HEK293 (cell line): Measurements from ENCODE around the gene INSL3.

Experiments
- ATF2 ChIP-seq: fragments of 450-650 bp; formaldehyde crosslinking; IDR thresholded peaks from 2 replicates; pipeline ENCODE4 v1.5.1; 2016; ENCODE audit warnings: missing biosample characterization, missing genetic modification characterization, low read depth
- EGR2 ChIP-seq: fragments of 450-650 bp; formaldehyde crosslinking; IDR thresholded peaks from 2 replicates; pipeline ENCODE4 v1.5.1; 2016; ENCODE audit warnings: low read depth, missing biosample characterization, missing genetic modification characterization
- KLF17 ChIP-seq: fragments of 450-650 bp; formaldehyde crosslinking; IDR thresholded peaks from 2 replicates; pipeline ENCODE4 v1.5.1; 2016; ENCODE audit warnings: missing biosample characterization, missing genetic modification characterization
- KLF8 ChIP-seq: fragments of 450-650 bp; formaldehyde crosslinking; IDR thresholded peaks from 2 replicates; pipeline ENCODE4 v1.5.1; 2016; ENCODE audit warnings: missing biosample characterization, missing genetic modification characterization
- KLF9 ChIP-seq: fragments of 450-650 bp; formaldehyde crosslinking; IDR thresholded peaks from 2 replicates; pipeline ENCODE4 v1.5.1; 2016; ENCODE audit warnings: missing biosample characterization, missing genetic modification characterization, low read depth
- PATZ1 ChIP-seq: fragments of 450-650 bp; formaldehyde crosslinking; IDR thresholded peaks from 2 replicates; pipeline ENCODE4 v1.5.1; 2016; ENCODE audit warnings: missing biosample characterization, missing genetic modification characterization
- REPIN1 ChIP-seq: fragments of 450-650 bp; formaldehyde crosslinking; IDR thresholded peaks from 2 replicates; pipeline ENCODE4 v1.5.1; 2017; ENCODE audit warnings: missing biosample characterization, missing genetic modification characterization, low read depth
- SP2 ChIP-seq: fragments of 450-650 bp; formaldehyde crosslinking; IDR thresholded peaks from 2 replicates; pipeline ENCODE4 v1.5.1; 2016; ENCODE audit warnings: missing biosample characterization, missing genetic modification characterization
- SP7 ChIP-seq: fragments of 450-650 bp; formaldehyde crosslinking; IDR thresholded peaks from 2 replicates; pipeline ENCODE4 v1.5.1; 2016; ENCODE audit warnings: missing biosample characterization, missing genetic modification characterization
- TSHZ1 ChIP-seq: fragments of 450-650 bp; formaldehyde crosslinking; IDR thresholded peaks from 2 replicates; pipeline ENCODE4 v1.5.1; 2016; ENCODE audit warnings: missing biosample characterization, missing genetic modification characterization, borderline replicate concordance
- ZBTB17 ChIP-seq: fragments of 450-650 bp; formaldehyde crosslinking; IDR thresholded peaks from 2 replicates; pipeline ENCODE4 v1.5.1; 2016; ENCODE audit warnings: missing biosample characterization, missing genetic modification characterization
- ZBTB20 ChIP-seq: fragments of 450-650 bp; formaldehyde crosslinking; IDR thresholded peaks from 2 replicates; pipeline ENCODE4 v1.5.1; 2016; ENCODE audit warnings: missing biosample characterization, missing genetic modification characterization
- ZEB2 ChIP-seq: fragments of 450-650 bp; formaldehyde crosslinking; IDR thresholded peaks from 2 replicates; pipeline ENCODE4 v1.5.1; 2016; ENCODE audit warnings: missing biosample characterization, missing genetic modification characterization
- ZFP37 ChIP-seq: fragments of 450-650 bp; formaldehyde crosslinking; IDR thresholded peaks from 2 replicates; pipeline ENCODE4 v1.5.1; 2016; ENCODE audit warnings: missing biosample characterization, missing genetic modification characterization
- ZFP69B ChIP-seq: fragments of 450-650 bp; formaldehyde crosslinking; IDR thresholded peaks from 2 replicates; pipeline ENCODE4 v1.5.1; 2016; ENCODE audit warnings: missing biosample characterization, missing genetic modification characterization
- ZIC2 ChIP-seq: fragments of 450-650 bp; formaldehyde crosslinking; IDR thresholded peaks from 2 replicates; pipeline ENCODE4 v1.5.1; 2016; ENCODE audit warnings: missing biosample characterization, missing genetic modification characterization
- ZNF121 ChIP-seq: fragments of 450-650 bp; formaldehyde crosslinking; IDR thresholded peaks from 2 replicates; pipeline ENCODE4 v1.5.1; 2016; ENCODE audit warnings: missing biosample characterization, missing genetic modification characterization
- ZNF138 ChIP-seq: fragments of 450-650 bp; formaldehyde crosslinking; IDR thresholded peaks from 2 replicates; pipeline ENCODE4 v1.5.1; 2016; ENCODE audit warnings: missing biosample characterization, missing genetic modification characterization, borderline replicate concordance
- ZNF184 ChIP-seq: fragments of 450-650 bp; IDR thresholded peaks from 2 replicates; pipeline ENCODE4 v1.5.1; 2018; ENCODE audit warnings: missing biosample characterization, mild to moderate bottlenecking, missing genetic modification characterization
- ZNF211 ChIP-seq: fragments of 450-650 bp; formaldehyde crosslinking; IDR thresholded peaks from 2 replicates; pipeline ENCODE4 v1.5.1; 2016; ENCODE audit warnings: low read depth, missing biosample characterization, missing genetic modification characterization
- ZNF24 ChIP-seq: fragments of 450-650 bp; formaldehyde crosslinking; IDR thresholded peaks from 2 replicates; pipeline ENCODE4 v1.5.1; 2016; ENCODE audit warnings: missing biosample characterization, missing genetic modification characterization
- ZNF274 ChIP-seq, 2 experiments: fragments of 200-500 bp in 1 of 2; fragments of 450-650 bp in 1 of 2; sonication (Bioruptor generic) in 1 of 2; formaldehyde crosslinking in 1 of 2; IDR thresholded peaks; 2 replicates each; pipeline versions ENCODE4 v1.5.1 to v1.6.1; 2014 to 2016; ENCODE audit warnings: borderline replicate concordance in 1 of 2, inconsistent platforms in 1 of 2, low read length in 1 of 2, missing biosample characterization in 1 of 2, missing genetic modification characterization in 1 of 2
- ZNF280D ChIP-seq: fragments of 450-650 bp; formaldehyde crosslinking; IDR thresholded peaks from 2 replicates; pipeline ENCODE4 v1.5.1; 2016; ENCODE audit warnings: missing biosample characterization, missing genetic modification characterization
- ZNF335 ChIP-seq: fragments of 450-650 bp; formaldehyde crosslinking; conservative IDR thresholded peaks from 2 replicates; pipeline ENCODE4 v1.5.1; 2016; ENCODE audit warnings: missing biosample characterization, missing genetic modification characterization
- ZNF626 ChIP-seq: fragments of 450-650 bp; sonication (Bioruptor Pico); formaldehyde crosslinking; IDR thresholded peaks from 2 replicates; pipeline ENCODE4 v1.5.1; 2018; ENCODE audit warnings: missing biosample characterization, missing genetic modification characterization, inconsistent platforms
- ZNF654 ChIP-seq: fragments of 450-650 bp; formaldehyde crosslinking; IDR thresholded peaks from 2 replicates; pipeline ENCODE4 v1.5.1; 2016; ENCODE audit warnings: low read depth, missing biosample characterization, missing genetic modification characterization
- ZNF701 ChIP-seq: fragments of 450-650 bp; formaldehyde crosslinking; IDR thresholded peaks from 2 replicates; pipeline ENCODE4 v1.5.1; 2016; ENCODE audit warnings: missing biosample characterization, missing genetic modification characterization
- ZNF785 ChIP-seq: fragments of 450-650 bp; formaldehyde crosslinking; IDR thresholded peaks from 2 replicates; pipeline ENCODE4 v1.5.1; 2016; ENCODE audit warnings: missing biosample characterization, missing genetic modification characterization
- ZNF791 ChIP-seq: fragments of 450-650 bp; formaldehyde crosslinking; IDR thresholded peaks from 2 replicates; pipeline ENCODE4 v1.5.1; 2016; ENCODE audit warnings: missing biosample characterization, missing genetic modification characterization

Gene INSL3

GRCh38 chr19:17794731-17795494 is 26.4 kb downstream of the INSL3 start, which contains the start of gene B3GNT3 (continued):
- TF ChIP-seq PATZ1 (tag by site-specific recombination): peak; percentile 75
- no peak for TF ChIP-seq REPIN1 (tag by site-specific recombination)
- 0 out of 2 replicates have a peak, but pooled peaks have one; percentile 17 for TF ChIP-seq KLF8 (tag by site-specific recombination)
- TF ChIP-seq ZBTB17: peak; percentile 94
- 0 out of 2 replicates have a peak, but pooled peaks have one; percentile 15 for TF ChIP-seq ZFP69B (tag by site-specific recombination)
- peak; percentile 68 for TF ChIP-seq EGR2 (tag by site-specific recombination)
- TF ChIP-seq SP2 (tag by site-specific recombination): peak; percentile 72
- peak; percentile 50; the same call in 1 of the 2 replicates for TF ChIP-seq ZIC2 (tag by site-specific recombination)
- no peak for TF ChIP-seq ZNF138
- TF ChIP-seq ZNF785 (tag by site-specific recombination): no peak
- TF ChIP-seq ATF2 (tag by site-specific recombination): no peak
- no peak for TF ChIP-seq ZNF280D (tag by site-specific recombination)
- no peak for TF ChIP-seq ZNF274 (IDR thresholded peaks at IDR 0.05; ENCODE audit: low read length)
- TF ChIP-seq ZNF274 (tag by site-specific recombination; IDR thresholded peaks at IDR 0.05; ENCODE audit: borderline replicate concordance): no peak
- no peak for TF ChIP-seq KLF9 (tag by site-specific recombination)
- peak; percentile 32; the same call in 1 of the 2 replicates for TF ChIP-seq ZEB2 (tag by site-specific recombination)
- no peak for TF ChIP-seq ZFP37 (tag by site-specific recombination)
- TF ChIP-seq ZNF184 (tag by site-specific recombination): no peak
- no peak; the same call in 1 of the 2 replicates for TF ChIP-seq KLF17
- no peak for TF ChIP-seq ZNF121 (tag by site-specific recombination)
- 0 out of 2 replicates have a peak, but pooled peaks have one; percentile 35 for TF ChIP-seq ZNF335 (tag by site-specific recombination)
- TF ChIP-seq TSHZ1 (tag by site-specific recombination): no peak
- peak; percentile 44 for TF ChIP-seq ZNF24 (tag by site-specific recombination)
- TF ChIP-seq ZNF626 (tag by site-specific recombination): no peak
- TF ChIP-seq ZBTB20 (tag by site-specific recombination): no peak
- peak; percentile 72 for TF ChIP-seq SP7
- no peak for TF ChIP-seq ZNF211 (tag by site-specific recombination)
- no peak for TF ChIP-seq ZNF654 (tag by site-specific recombination)
- TF ChIP-seq ZNF701 (tag by site-specific recombination): no peak
- no peak for TF ChIP-seq ZNF791 (tag by site-specific recombination)
